ENCODE measurements around the gene PPP4R2. TPM values are rescaled to one million over a fixed set of nuclear protein-coding genes. Genes with fewer than 3 reads are reported as not detected.

Gene PPP4R2
- total and polyA plus RNA-seq, 2 experiments from 2014 or later: 51.0 to 91.4 TPM

DNA sequence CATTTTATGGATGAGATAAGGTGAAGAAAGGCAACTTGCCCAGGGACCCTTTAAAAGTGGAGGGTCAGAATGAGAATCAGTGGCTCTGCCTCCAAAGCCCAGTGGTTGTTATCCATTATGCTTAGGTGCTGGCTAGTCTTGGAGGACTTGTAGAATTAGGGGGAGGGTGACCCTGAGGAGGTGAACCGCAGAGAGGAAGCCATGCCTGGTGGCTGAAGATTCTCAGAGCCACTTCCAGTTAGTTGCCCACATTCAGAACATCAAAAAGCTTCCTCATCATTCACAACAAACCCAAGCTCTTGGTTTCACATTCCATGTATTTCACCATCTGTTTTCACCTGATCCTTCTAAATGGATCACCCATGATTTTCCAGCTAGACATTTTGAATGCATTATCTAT is 76.0 kb downstream of the PPP4R2 start:
- Histone ChIP-seq H3K9me3 (ENCODE audit: low read depth) (no peaks in the 10 kb centered on the region), H3K9me2 (replicated peaks; ENCODE audit: insufficient read depth) (no peaks in the 10 kb centered on the region), H3K27me3 (no peaks in the 10 kb centered on the region), H3K27ac (no peak overlapping the region), H3K36me3 (replicated peaks; ENCODE audit: insufficient read depth, low read depth) (no peaks in the 10 kb centered on the region), H3K4me2 (no peak overlapping the region), H4K20me1 (ENCODE audit: insufficient read depth, poor library complexity, severe bottlenecking) (no peaks in the 10 kb centered on the region), H3K79me2 (peaks cover 3% of the 10 kb centered on the region), H3K4me3 (no peak overlapping the region), H3K4me1 (ENCODE audit: insufficient read depth) (no peaks in the 10 kb centered on the region), H2AFZ (no peak overlapping the region)
- no peak for DNase-seq (ENCODE audit: low spot score)
- WGBS (ENCODE audit: low lambda C conversion rate, missing lambda C conversion rate): 88% methylated on average over 1 of the region's 1 CpG
- no peak for TF ChIP-seq EZH2phosphoT487 (IDR thresholded peaks at IDR 0.05; ENCODE audit: low read depth, severe bottlenecking, unreplicated experiment)
- TF ChIP-seq, protein P1, sequence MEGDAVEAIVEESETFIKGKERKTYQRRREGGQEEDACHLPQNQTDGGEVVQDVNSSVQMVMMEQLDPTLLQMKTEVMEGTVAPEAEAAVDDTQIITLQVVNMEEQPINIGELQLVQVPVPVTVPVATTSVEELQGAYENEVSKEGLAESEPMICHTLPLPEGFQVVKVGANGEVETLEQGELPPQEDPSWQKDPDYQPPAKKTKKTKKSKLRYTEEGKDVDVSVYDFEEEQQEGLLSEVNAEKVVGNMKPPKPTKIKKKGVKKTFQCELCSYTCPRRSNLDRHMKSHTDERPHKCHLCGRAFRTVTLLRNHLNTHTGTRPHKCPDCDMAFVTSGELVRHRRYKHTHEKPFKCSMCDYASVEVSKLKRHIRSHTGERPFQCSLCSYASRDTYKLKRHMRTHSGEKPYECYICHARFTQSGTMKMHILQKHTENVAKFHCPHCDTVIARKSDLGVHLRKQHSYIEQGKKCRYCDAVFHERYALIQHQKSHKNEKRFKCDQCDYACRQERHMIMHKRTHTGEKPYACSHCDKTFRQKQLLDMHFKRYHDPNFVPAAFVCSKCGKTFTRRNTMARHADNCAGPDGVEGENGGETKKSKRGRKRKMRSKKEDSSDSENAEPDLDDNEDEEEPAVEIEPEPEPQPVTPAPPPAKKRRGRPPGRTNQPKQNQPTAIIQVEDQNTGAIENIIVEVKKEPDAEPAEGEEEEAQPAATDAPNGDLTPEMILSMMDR (IDR thresholded peaks at IDR 0.05; ENCODE audit: poor library complexity): no peak
- no peak for TF ChIP-seq EZH2 (IDR thresholded peaks at IDR 0.05; ENCODE audit: borderline replicate concordance)

DNA sequence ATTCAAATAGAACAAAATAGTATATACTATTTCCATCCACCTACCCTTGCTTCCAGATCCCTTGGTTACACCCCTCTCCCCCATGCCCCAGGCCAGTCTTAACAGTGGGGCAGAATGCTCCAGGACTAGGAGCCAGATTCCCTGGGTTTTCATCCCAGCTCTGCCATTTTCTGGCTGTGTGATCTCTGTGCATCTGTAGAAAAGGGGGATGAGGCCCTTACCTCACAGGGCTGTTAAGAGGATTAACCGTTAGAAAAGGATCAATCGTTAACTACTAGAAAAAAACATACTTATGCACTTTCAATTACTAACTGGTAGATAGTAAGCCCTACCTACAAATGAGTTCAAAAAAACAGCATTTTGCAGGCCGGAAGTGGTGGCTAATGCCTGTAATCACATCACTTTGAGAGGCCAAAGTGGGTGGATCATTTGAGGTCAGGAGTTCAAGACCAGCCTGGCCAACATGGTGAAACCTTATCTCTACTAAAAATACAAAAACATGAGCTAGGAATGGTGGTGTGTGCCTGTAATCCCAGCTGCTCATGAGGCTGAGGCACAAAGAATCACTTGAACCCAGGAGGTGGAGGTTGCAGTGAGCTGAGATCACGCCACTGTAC is 76.6 kb downstream of the PPP4R2 start:
- H3K36me3 ChIP-seq (replicated peaks; ENCODE audit: insufficient read depth, low read depth): no peaks in the 10 kb centered on the region
- TF ChIP-seq, protein P1 (IDR thresholded peaks at IDR 0.05; ENCODE audit: poor library complexity): no peak
- TF ChIP-seq EZH2phosphoT487 (IDR thresholded peaks at IDR 0.05; ENCODE audit: low read depth, severe bottlenecking, unreplicated experiment) (no peak), EZH2 (IDR thresholded peaks at IDR 0.05; ENCODE audit: borderline replicate concordance) (no peak)
- DNase-seq (ENCODE audit: low spot score): no peak
- WGBS (ENCODE audit: low lambda C conversion rate, missing lambda C conversion rate): 37% methylated on average over 4 of the region's 4 CpGs
- no peaks in the 10 kb centered on the region for H3K27me3 ChIP-seq
- H3K79me2 ChIP-seq: no peaks in the 10 kb centered on the region
- H3K27ac ChIP-seq: no peak overlapping the region
- no peak overlapping the region for H2AFZ ChIP-seq
- no peak overlapping the region for H3K4me2 ChIP-seq
- H4K20me1 ChIP-seq (ENCODE audit: insufficient read depth, poor library complexity, severe bottlenecking): no peaks in the 10 kb centered on the region
- H3K4me3 ChIP-seq: no peak overlapping the region
- no peaks in the 10 kb centered on the region for H3K9me2 ChIP-seq (replicated peaks; ENCODE audit: insufficient read depth)
- no peaks in the 10 kb centered on the region for H3K4me1 ChIP-seq (ENCODE audit: insufficient read depth)
- no peaks in the 10 kb centered on the region for H3K9me3 ChIP-seq (ENCODE audit: low read depth)

DNA sequence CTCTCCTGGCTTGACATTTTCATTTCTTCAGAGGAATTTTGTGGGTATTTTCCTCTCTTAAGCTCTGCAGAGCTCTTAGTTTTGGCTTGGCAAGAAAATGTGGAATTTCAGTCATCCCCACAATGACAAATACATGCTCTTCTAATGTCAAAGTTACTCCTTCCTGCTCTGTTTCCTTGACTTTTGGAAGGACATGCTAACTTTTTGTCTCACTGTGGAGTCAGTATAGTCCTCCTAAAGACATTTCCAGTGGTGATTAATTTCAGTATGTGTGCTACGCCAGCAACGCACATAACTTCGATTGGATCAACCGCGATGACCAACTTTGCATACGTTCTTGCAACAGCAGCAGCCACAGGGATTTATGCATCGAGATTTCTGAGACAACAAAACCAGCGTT is 78.2 kb downstream of the PPP4R2 start:
- H3K4me2 ChIP-seq: no peak overlapping the region
- H3K27me3 ChIP-seq: no peaks in the 10 kb centered on the region
- 89% methylated on average over 8 of the region's 8 CpGs for WGBS (ENCODE audit: low lambda C conversion rate, missing lambda C conversion rate)

More for the DNA sequence above, 78.2 kb downstream of the PPP4R2 start:
- Histone ChIP-seq H3K36me3 (replicated peaks; ENCODE audit: insufficient read depth, low read depth) (no peaks in the 10 kb centered on the region), H3K4me3 (no peak overlapping the region), H3K4me1 (ENCODE audit: insufficient read depth) (no peaks in the 10 kb centered on the region), H4K20me1 (ENCODE audit: insufficient read depth, poor library complexity, severe bottlenecking) (no peaks in the 10 kb centered on the region), H3K27ac (no peak overlapping the region), H3K9me2 (replicated peaks; ENCODE audit: insufficient read depth) (no peaks in the 10 kb centered on the region), H2AFZ (no peak overlapping the region), H3K9me3 (ENCODE audit: low read depth) (no peaks in the 10 kb centered on the region), H3K79me2 (no peaks in the 10 kb centered on the region)
- DNase-seq (ENCODE audit: low spot score): no peak
- TF ChIP-seq, protein P1 (IDR thresholded peaks at IDR 0.05; ENCODE audit: poor library complexity): no peak
- no peak for TF ChIP-seq EZH2phosphoT487 (IDR thresholded peaks at IDR 0.05; ENCODE audit: low read depth, severe bottlenecking, unreplicated experiment)
- TF ChIP-seq EZH2 (IDR thresholded peaks at IDR 0.05; ENCODE audit: borderline replicate concordance): no peak

Data from hepatocyte (in vitro differentiated cells).